ENCODE data around the gene ABTB2. TPM values are rescaled to one million over a fixed set of nuclear protein-coding genes. Genes with fewer than 3 reads are reported as not detected.

Gene ABTB2
- total and polyA plus RNA-seq, 2 of the 8 experiments (the other 6 are each of a cell fraction or from before 2014, with no cell fraction given), result 7.7 to 10.2 TPM

DNA sequence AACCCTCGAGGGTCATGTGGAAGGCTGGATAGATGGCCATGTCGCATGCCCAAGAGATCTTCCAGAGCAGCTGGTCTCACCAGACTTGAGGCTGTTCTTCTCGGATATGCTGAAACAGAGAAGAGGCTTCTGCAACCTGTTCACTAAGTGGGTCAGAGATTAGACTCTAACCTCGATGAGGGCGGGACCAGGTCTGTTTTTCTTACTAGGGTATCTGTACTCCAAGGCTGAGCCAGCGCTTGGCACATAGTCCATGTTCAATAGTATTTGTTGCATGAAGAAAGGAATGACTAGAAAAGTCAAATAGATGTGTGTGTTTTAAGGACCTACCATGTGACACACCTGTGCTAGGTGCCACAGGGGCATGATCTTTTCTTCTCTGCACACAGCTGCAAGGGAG, 43.6 kb downstream of the ABTB2 start:
- no peak overlapping the region for H2AK5ac ChIP-seq (ENCODE audit: low read depth, low read length)
- CTCF ChIA-PET (ENCODE audit: partially characterized antibody), result interaction anchor here (0.9 to 1.1 kb wide), 3 partner anchors 8 to 178 kb away, joined by 3 read pairs; no protein-coding TSS in a partner anchor
- H2BK120ac ChIP-seq (replicated peaks; ENCODE audit: low read depth, low read length), result no peak overlapping the region
- TF ChIP-seq RNF2 (IDR thresholded peaks at IDR 0.05; ENCODE audit: borderline replicate concordance, low read depth, low read length, missing control alignments, poor library complexity, severe bottlenecking), result no peak
- TF ChIP-seq SRF (IDR thresholded peaks at IDR 0.05; ENCODE audit: low read depth, low read length), result no peak
- TF ChIP-seq SIX5 (IDR thresholded peaks at IDR 0.05; ENCODE audit: low read depth, low read length), result no peak
- no peak for TF ChIP-seq TEAD4 (IDR thresholded peaks at IDR 0.05; ENCODE audit: low read depth, low read length)
- TF ChIP-seq, protein P1, sequence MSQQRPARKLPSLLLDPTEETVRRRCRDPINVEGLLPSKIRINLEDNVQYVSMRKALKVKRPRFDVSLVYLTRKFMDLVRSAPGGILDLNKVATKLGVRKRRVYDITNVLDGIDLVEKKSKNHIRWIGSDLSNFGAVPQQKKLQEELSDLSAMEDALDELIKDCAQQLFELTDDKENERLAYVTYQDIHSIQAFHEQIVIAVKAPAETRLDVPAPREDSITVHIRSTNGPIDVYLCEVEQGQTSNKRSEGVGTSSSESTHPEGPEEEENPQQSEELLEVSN (IDR thresholded peaks at IDR 0.05), result no peak
- TF ChIP-seq KDM4A (IDR thresholded peaks at IDR 0.05; ENCODE audit: low read depth, low read length, severe bottlenecking), result no peak
- TF ChIP-seq, protein P2, sequence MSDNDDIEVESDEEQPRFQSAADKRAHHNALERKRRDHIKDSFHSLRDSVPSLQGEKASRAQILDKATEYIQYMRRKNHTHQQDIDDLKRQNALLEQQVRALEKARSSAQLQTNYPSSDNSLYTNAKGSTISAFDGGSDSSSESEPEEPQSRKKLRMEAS (IDR thresholded peaks at IDR 0.05), result no peak
- no peak for TF ChIP-seq CTBP2 (IDR thresholded peaks at IDR 0.05; ENCODE audit: borderline replicate concordance, insufficient read depth, insufficient read length, low read length)
- no peak for TF ChIP-seq ASH2L (IDR thresholded peaks at IDR 0.05; ENCODE audit: low read length)
- no peak for TF ChIP-seq GTF2F1 (IDR thresholded peaks at IDR 0.05; ENCODE audit: borderline replicate concordance, low read depth, low read length)
- no peak for TF ChIP-seq SP4 (IDR thresholded peaks at IDR 0.05; ENCODE audit: low read length)
- no peak for TF ChIP-seq EGR1 (IDR thresholded peaks at IDR 0.05; ENCODE audit: borderline replicate concordance, low read depth, low read length)

More for the DNA sequence above, 43.6 kb downstream of the ABTB2 start:
- Histone ChIP-seq H4K20me1 (replicated peaks in 1 of 2; ENCODE audit: control insufficient read depth in 1 of 2, insufficient read depth in 2 of 2, low read length in 2 of 2) (no peaks in the 10 kb centered on the region), H2BK20ac (ENCODE audit: low read length) (no peak overlapping the region), H2BK12ac (ENCODE audit: low read depth, low read length) (no peak overlapping the region), H2AFZ (ENCODE audit: low read length) (no peak overlapping the region), H3K9me3 (ENCODE audit: insufficient read depth in 2 of 2, low read depth in 1 of 2, low read length in 1 of 2) (no peaks in the 10 kb centered on the region), H3K9ac (replicated peaks in 1 of 4; ENCODE audit: extremely low read depth in 1 of 4, low read depth in 3 of 4, low read length in 3 of 4) (no peak overlapping the region), H3K27ac (ENCODE audit: low read depth, low read length) (no peak overlapping the region), H2BK5ac (ENCODE audit: low read depth, low read length) (no peak overlapping the region), H3K23ac (ENCODE audit: insufficient read length) (no peak overlapping the region), H3K79me1 (ENCODE audit: low read depth, low read length) (no peaks in the 10 kb centered on the region), H4K91ac (replicated peaks; ENCODE audit: insufficient read length, low read length) (no peak overlapping the region), H3K18ac (ENCODE audit: extremely low read depth, low read length) (no peak overlapping the region), H3K4me2 (ENCODE audit: insufficient read depth in 1 of 2, low read depth in 2 of 2, low read length in 2 of 2) (no peak overlapping the region), H3K4me1 (replicated peaks in 1 of 4; ENCODE audit: control insufficient read depth in 3 of 4, insufficient read depth in 4 of 4, low read length in 3 of 4) (peaks cover 4 to 15% (median 7%) of the 10 kb centered on the region in 4 experiments; a peak in 6 of 7 replicates), H3K27me3 (replicated peaks in 1 of 4; ENCODE audit: control insufficient read depth in 3 of 4, extremely low read depth in 1 of 4, insufficient read depth in 3 of 4, low read length in 3 of 4) (no peaks in the 10 kb centered on the region), H3K23me2 (ENCODE audit: low read depth, low read length) (no peaks in the 10 kb centered on the region), H4K5ac (ENCODE audit: insufficient read length, low read depth, low read length) (no peak overlapping the region), H3K36me3 (ENCODE audit: control insufficient read depth in 2 of 4, insufficient read depth in 4 of 4, low read length in 3 of 4) (no peaks in the 10 kb centered on the region), H2BK15ac (ENCODE audit: low read length) (no peak overlapping the region), H4K8ac (ENCODE audit: extremely low read depth, insufficient read depth, low read length) (no peak overlapping the region), H3K14ac (ENCODE audit: insufficient read length) (no peak overlapping the region), H3K79me2 (ENCODE audit: control insufficient read depth in 1 of 2, insufficient read depth in 2 of 2, low read length in 2 of 2) (no peaks in the 10 kb centered on the region), H3K56ac (replicated peaks; ENCODE audit: insufficient read length, low read depth, low read length) (no peak overlapping the region), H3K4ac (replicated peaks; ENCODE audit: insufficient read length, low read depth, low read length) (no peak overlapping the region), H3K4me3 (ENCODE audit: extremely low read depth in 1 of 4, insufficient read depth in 2 of 4, low read depth in 3 of 4, low read length in 4 of 4) (no peak overlapping the region)
- POLR2A ChIA-PET (ENCODE audit: partially characterized antibody), result no interaction called here
- 84% methylated on average over 6 of the region's 6 CpGs; no CpG with 5 or more reads in 1 of the 2 experiments for WGBS, 2 experiments (ENCODE audit: extremely low coverage in 1 of 2, insufficient coverage in 1 of 2, insufficient read length in 1 of 2, insufficient replicate concordance in 2 of 2, low coverage in 1 of 2, low lambda C conversion rate in 2 of 2, missing lambda C conversion rate in 1 of 2)
- FAIRE-seq (no peak), DNase-seq (ENCODE audit: low read depth in 1 of 2, low spot score in 2 of 2) (no peak)
